GM19240 (cell line): Measurements from ENCODE around the gene OTC.

Experiments
- DNase-seq: peaks from one replicate; pipeline ENCODE4 v3.0.0; 2011; ENCODE audit warnings: low spot score; ENCODE audit not compliant: insufficient read length

The OTC gene

GRCh38 chrX:38357747-38358673 lies 5.6 kb downstream of the OTC start:
- no peak for DNase-seq

DNA sequence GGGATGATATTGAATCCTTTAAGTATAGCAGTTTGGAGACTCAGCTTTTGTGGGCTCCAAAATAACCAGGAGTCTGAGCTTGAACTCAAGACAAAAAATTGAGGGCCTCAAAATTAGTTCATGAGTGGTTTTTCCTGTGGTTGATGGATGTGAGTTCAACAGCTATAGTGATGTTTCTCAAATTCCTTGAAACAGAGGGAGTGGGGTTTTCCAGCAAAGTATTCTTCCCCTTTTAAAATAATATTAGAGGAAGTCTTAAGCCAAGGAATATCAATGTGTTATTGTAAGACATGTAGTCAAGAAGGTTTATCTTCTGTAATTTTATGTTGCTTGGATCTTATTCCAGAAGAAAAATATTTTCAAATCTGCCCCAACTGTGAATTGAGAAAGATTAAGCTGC lies 10.6 kb downstream of the OTC start:
- DNase-seq, result no peak

DNA sequence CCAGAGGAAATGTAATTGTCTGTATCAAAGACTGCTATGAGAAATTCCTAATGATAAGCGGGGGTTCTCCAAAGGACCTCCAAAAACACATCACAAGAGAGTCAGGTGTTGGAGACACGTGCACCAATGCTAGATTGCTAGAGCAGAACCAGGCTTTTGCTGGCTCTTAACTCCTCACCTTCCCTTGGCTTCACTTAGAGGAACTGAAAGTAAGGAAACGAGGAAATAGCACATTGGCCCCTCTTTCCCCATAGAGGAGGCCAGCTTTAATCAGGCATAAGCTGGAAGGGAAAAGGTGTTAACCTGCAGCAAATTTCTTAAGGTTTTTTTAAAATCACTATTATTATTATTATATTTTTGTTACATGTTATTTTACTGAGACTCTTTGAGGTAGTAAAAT lies 13.6 kb downstream of the OTC start:
- DNase-seq, result no peak

DNA sequence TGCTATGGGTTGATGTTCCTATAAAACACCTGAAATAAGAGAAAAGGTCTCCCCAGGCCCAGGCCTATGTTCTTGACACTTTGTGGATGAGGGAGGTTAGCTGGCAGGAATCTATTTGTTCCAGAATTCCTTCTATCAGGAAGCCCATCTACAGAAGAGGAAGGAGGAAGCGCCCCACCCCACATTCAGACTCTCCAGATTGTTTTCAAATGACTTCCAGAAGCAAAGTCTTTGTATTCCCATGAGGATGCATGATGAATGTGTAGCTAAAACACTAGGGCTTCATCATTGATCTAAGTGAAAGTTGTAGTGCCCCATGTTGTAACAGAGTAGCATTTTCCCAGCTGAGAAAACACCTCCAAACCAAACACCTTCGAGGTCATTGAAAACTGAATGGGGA lies 16.4 kb downstream of the OTC start:
- DNase-seq, result no peak

DNA sequence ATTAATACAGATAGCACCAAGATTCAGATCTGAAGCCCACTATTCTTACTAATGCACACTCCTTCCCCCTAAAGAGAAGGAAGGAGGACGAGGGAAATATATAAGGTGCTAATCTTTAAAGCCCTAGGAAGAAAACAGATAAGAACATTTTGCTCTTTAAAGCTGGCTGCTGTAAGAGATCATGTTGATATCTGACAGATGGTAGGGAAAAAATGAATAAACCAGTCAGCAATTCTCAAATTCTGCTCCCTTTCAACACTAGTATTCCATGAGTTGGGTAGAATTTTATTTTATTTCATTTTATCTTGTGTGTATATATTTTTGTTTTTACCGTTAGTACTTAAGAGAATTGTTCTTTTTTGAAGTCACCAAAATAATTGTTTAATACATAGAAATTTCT lies 19.2 kb downstream of the OTC start:
- no peak for DNase-seq

GRCh38 chrX:38374431-38374830 lies 22.0 kb downstream of the OTC start:
- no peak for DNase-seq

DNA sequence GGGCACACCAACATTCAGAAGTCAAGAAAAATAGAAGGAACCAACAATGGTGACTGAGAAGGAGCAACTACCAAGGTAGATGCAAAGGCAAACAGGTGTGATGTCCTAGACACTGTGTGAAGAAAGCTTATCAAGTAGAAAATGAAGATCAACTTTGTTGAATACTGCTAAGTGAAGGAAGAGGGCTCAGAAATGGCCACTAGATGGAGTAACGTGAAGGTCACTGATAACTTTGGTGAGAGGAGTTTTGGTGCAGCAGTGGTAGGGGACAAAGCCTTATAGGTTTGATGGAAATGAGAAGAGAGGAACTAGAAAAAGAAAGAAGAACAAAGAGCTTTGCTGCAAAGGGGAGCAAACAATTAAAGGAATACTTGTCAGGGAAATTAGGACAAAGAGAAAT lies 23.5 kb downstream of the OTC start:
- DNase-seq, result no peak

GRCh38 chrX:38376747-38377146 lies 24.3 kb downstream of the OTC start:
- DNase-seq, result no peak

GRCh38 chrX:38379088-38379487 lies 26.7 kb downstream of the OTC start:
- no peak for DNase-seq

GRCh38 chrX:38382663-38383062 lies 30.3 kb downstream of the OTC start:
- DNase-seq, result no peak

DNA sequence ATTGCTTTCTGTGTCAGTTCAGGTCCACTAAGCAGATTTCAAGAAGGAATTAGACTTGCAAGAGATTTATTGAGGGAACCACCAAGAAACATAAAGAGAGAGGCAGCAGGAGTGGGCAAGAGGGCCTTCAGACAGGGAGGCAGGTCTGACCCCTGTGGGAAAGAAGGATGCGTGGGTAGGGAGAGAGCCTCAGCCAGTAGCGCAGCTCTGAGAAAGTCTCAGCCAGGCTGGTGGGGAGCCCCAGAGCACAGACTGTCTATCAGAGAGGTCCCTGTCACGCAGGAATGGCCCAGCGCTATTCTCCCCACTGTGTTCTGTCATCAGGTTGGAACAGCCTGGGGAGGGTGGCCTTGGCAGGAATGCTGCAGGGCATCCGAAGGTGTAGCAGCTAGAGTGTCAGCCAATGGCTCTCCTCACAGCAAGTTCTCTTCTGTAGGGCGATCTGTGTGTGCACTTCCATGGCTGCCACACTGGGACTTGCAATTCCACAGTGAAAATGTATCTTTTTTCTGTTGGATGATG lies 48.0 kb downstream of the OTC start:
- no peak for DNase-seq

GRCh38 chrX:38402118-38402517 lies 49.7 kb downstream of the OTC start:
- no peak for DNase-seq

DNA sequence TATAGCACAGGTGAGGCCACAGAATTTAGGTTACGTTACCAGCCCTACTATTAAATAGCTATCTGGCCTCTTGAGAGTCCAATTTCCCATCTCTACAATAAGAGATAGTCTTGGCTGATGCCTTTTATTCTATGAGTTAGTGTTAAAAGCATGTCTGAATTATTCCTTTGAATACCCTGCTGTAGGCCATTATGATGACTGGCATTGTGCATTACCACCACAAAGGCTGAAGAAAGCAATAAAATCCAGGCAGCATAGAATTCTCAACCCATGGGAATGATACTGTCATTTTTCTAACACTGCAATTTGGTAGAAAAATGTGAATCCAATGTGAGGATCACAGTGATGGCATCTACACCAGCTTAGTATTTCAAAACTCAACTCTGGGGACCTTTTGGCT lies 51.4 kb downstream of the OTC start:
- no peak for DNase-seq

- no peak for DNase-seq
These were observed 54.7 kb downstream of the OTC start for GRCh38 chrX:38407126-38407525.

- DNase-seq, result no peak
These were observed 56.9 kb downstream of the OTC start for GRCh38 chrX:38409289-38409688.

- no peak for DNase-seq
These were observed 74.4 kb downstream of the OTC start for GRCh38 chrX:38426785-38427184.

- no peak for DNase-seq
These were observed 79.1 kb downstream of the OTC start for GRCh38 chrX:38431525-38431924.

DNA sequence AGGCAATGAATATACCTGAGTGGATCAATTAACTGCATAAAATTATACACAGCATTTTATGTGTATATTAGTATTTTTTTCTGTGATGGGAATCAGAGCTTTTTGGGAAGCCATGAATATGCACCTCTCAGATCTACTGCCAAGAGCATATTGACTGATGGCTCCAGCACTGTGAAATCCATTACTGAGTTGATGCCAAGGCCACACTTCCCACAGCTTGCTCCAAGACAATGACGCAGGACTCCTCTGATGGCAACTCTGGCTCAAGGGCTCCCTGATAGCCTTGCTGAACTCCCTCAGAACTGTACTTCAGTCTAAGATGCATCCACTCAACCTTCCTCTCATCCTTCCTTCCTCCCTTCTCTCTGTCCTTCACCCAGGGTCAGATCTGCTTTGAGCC lies 82.7 kb downstream of the OTC start:
- DNase-seq, result no peak

DNA sequence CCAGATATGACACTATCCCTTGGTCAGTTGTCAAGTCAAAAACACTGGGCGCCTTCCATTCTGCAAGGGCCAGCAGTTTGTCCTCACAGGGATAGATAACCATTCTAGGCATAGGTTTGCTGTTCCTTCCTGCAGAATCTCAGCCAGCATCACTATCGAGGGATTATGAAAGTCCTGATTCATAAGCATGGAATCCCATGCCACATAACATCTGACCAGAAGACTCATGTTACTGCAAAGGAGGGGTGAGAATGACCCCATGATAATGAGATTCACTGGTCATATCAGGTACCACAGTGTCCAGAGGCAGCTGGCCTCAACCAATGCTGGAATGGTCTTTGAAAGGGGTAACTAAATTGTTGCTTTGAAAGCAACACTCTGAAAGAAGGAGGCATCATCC lies 84.7 kb downstream of the OTC start:
- DNase-seq, result no peak

DNA sequence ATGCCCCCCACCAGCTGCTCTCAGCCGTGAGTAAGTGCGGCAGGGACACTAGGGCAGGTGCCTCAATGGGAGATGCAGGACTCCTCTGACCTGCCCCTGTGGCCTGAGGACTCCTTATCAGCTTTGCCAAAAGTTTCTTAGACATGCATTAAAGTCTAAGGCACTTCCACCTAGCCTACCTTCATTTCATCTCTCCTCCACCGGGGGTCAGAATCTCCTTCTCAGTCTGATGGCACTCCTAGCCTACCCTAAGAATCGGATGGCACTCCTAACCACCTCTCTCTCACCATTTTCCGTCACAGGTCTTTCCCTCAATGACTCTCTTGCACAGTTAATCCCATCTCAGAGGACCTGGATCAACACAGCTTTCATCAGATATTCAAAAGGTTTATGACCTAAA lies 85.9 kb downstream of the OTC start:
- no peak for DNase-seq

DNA sequence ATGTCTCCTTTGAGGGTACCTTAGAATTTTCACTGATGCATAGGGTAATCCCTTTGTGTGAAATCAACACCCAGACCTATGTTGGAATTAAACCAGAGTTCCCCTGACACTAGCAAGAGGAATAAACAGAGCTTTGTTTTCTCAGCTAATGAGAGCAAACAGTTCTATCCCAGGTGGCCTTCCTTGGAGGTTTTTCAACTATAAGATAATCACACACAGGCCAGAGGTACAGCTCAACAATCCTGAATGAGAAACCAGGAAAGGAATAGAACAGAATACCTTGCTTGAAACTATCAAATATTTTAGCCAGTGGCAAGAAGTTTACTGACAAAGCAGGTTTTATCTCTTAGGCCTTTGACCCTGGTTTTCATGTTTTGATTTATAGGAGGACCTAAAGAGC lies 100.2 kb downstream of the OTC start:
- DNase-seq, result no peak

GRCh38 chrX:38458071-38458470 lies 105.7 kb downstream of the OTC start:
- DNase-seq, result no peak

DNA sequence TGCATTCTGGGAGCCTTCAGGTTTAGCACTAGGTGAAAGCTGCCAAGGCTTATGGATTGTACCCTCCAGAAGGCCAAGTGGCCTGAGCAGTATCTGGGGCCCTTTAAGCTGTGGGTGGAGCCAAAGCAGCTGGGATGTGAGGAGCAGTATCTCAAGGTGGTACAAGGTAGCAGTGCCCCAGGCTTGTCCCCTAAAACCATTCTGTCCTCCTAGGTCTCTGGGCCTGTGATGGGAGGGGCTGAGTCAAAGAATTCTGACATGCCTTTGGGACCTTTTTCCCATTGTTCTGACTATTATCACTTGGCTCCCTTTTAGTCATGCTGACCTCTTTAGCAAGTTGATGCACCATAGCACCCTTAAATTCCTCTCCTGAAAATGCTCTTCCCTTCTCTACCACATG lies 109.9 kb downstream of the OTC start:
- no peak for DNase-seq
